PC-3 (cell line): ENCODE measurements around the gene ATP6V1E1. TPM values are rescaled to one million over a fixed set of nuclear protein-coding genes. Genes with fewer than 3 reads are reported as not detected.
"Not testable (repeated sequence)": the region's sequence is repeated elsewhere in the genome, so short reads cannot be mapped to it uniquely, and the experiment has no call there.

Experiments used
- ATAC-seq: fragments of 200-7000 bp; cut with Tn5 transposase; 2 replicates; pipeline ENCODE4 v1.9.1; 2020; ENCODE audit warnings: mild to moderate bottlenecking, moderate library complexity
- BruUV-seq: library from RNA; stranded (reverse); fragments of 400-500 nt; replicated peaks from 2 replicates; lab custom pipeline; 2021; lab: Mats Ljungman, UMichigan
- CTCF ChIA-PET: fragments of 300-600 bp; sonication (Branson Sonifier 250); formaldehyde crosslinking; loops from one replicate; lab custom pipeline; 2022; ENCODE audit warnings: antibody characterized with exemption; lab: Charles Lee
- POLR2A ChIA-PET: fragments of 300-600 bp; sonication (Branson Sonifier 250); formaldehyde crosslinking; loops from one replicate; lab custom pipeline; 2022; ENCODE audit warnings: antibody characterized with exemption; ENCODE audit not compliant: unreplicated experiment; lab: Charles Lee
- DNase-seq: peaks from one replicate; pipeline ENCODE4 v3.0.0-alpha.2; 2015
- H2AFZ ChIP-seq: fragments of 300-600 bp; sonication (generic); 2 replicates; pipeline ENCODE4 v1.6.0; 2016; ENCODE audit warnings: antibody characterized with exemption, low read length
- H3F3A ChIP-seq: fragments of 300-600 bp; sonication (generic); one replicate; pipeline ENCODE4 v1.6.0; 2017; ENCODE audit warnings: antibody characterized with exemption, low read length, control low read depth, mild to moderate bottlenecking; ENCODE audit not compliant: unreplicated experiment
- H3K27ac ChIP-seq: fragments of 300-600 bp; sonication (generic); 2 replicates; pipeline ENCODE4 v1.5.1; 2016; ENCODE audit warnings: mild to moderate bottlenecking, low read length
- H3K27me3 ChIP-seq: fragments of 300-600 bp; sonication (generic); 2 replicates; pipeline ENCODE4 v1.6.1; 2016; ENCODE audit warnings: low read length, mixed read lengths
- H3K36me3 ChIP-seq: fragments of 300-600 bp; sonication (generic); 2 replicates; pipeline ENCODE4 v1.6.1; 2016; ENCODE audit warnings: low read depth, mixed run types, low read length, mixed read lengths
- H3K4me1 ChIP-seq: fragments of 300-600 bp; sonication (generic); 2 replicates; pipeline ENCODE4 v1.5.1; 2016; ENCODE audit warnings: low read length; ENCODE audit not compliant: insufficient read depth
- H3K4me2 ChIP-seq: fragments of 300-600 bp; sonication (generic); 2 replicates; pipeline ENCODE4 v1.6.0; 2016; ENCODE audit warnings: low read length
- H3K4me3 ChIP-seq: fragments of 300-600 bp; sonication (generic); 2 replicates; pipeline ENCODE4 v1.5.1; 2016; ENCODE audit warnings: mild to moderate bottlenecking, low read length, mixed read lengths
- H3K79me2 ChIP-seq: fragments of 300-600 bp; sonication (generic); 2 replicates; pipeline ENCODE4 v1.6.1; 2017; ENCODE audit warnings: low read length, mixed read lengths
- H3K9ac ChIP-seq: fragments of 300-600 bp; sonication (generic); 2 replicates; pipeline ENCODE4 v1.6.0; 2016; ENCODE audit warnings: mild to moderate bottlenecking, low read length
- H3K9me2 ChIP-seq: fragments of 300-600 bp; sonication (generic); replicated peaks from 2 replicates; pipeline ENCODE4 v1.6.1; 2016; ENCODE audit warnings: mixed run types, low read length, mixed read lengths
- H3K9me3 ChIP-seq: fragments of 300-600 bp; sonication (generic); 2 replicates; pipeline ENCODE4 v1.6.1; 2016; ENCODE audit warnings: low read length, mixed read lengths
- H4K20me1 ChIP-seq: fragments of 300-600 bp; sonication (generic); 2 replicates; pipeline ENCODE4 v1.6.1; 2016; ENCODE audit warnings: low read length, mixed read lengths
- CTCF ChIP-seq: fragments of 300-600 bp; sonication (generic); conservative IDR thresholded peaks from 2 replicates; pipeline ENCODE4 v1.5.1; 2017; ENCODE audit warnings: antibody characterized with exemption, low read depth, mild to moderate bottlenecking, low read length
- EZH2 ChIP-seq: fragments of 300-600 bp; sonication (generic); IDR thresholded peaks from one replicate; pipeline ENCODE4 v1.6.1; 2017; ENCODE audit warnings: antibody characterized with exemption, mild to moderate bottlenecking, low read length; ENCODE audit not compliant: unreplicated experiment
- EZH2phosphoT487 ChIP-seq: fragments of 300-600 bp; sonication (generic); IDR thresholded peaks from 2 replicates; pipeline ENCODE4 v1.6.1; 2018; ENCODE audit warnings: mild to moderate bottlenecking, antibody characterized with exemption, low read length, borderline replicate concordance
- intact Hi-C: fragments of 100-400 bp; cut with micrococcal nuclease; formaldehyde crosslinking; loops from 2 replicates; pipeline ENCODE4 v1.9.0; 2023
- total RNA-seq: library from RNA; depleted of rRNA; stranded (reverse); fragments of >200 nt; gene quantifications from 2 replicates; pipeline ENCODE4 v1.2.3, GENCODE V29; 2014

The ATP6V1E1 gene
- total RNA-seq, 1 experiment from 2014 or later = 89.9 TPM

- Histone ChIP-seq H2AFZ (no peak overlapping the region), H3K4me3 (no peak overlapping the region), H3K27me3 (no peaks in the 10 kb centered on the region), H3K9me2 (no peaks in the 10 kb centered on the region), H3F3A (no peaks in the 10 kb centered on the region), H3K27ac (no peak overlapping the region), H3K36me3 (no peaks in the 10 kb centered on the region), H3K9me3 (no peaks in the 10 kb centered on the region), H4K20me1 (no peaks in the 10 kb centered on the region), H3K4me2 (no peak overlapping the region), H3K79me2 (no peaks in the 10 kb centered on the region), H3K9ac (no peak overlapping the region), H3K4me1 (peaks cover 16% of the 10 kb centered on the region; the same call in 1 of the 2 replicates)
- intact Hi-C loops = no loop called here
- no peak for DNase-seq
- no peak for ATAC-seq
- TF ChIP-seq CTCF = no peak
- TF ChIP-seq EZH2phosphoT487 = no peak
- no peak for TF ChIP-seq EZH2
- no TSS peak for BruUV-seq
- ChIA-PET POLR2A (no interaction called here), CTCF (no interaction called here)
Measured at GRCh38 chr22:17570851-17571631, 57.5 kb downstream of the ATP6V1E1 start.

GRCh38 chr22:17569971-17570511 lies 58.5 kb downstream of the ATP6V1E1 start:
- POLR2A ChIA-PET = no interaction called here
- H3K9ac ChIP-seq = peak overlapping the region; percentile 39
- no peaks in the 10 kb centered on the region for H4K20me1 ChIP-seq
- peak overlapping the region; percentile 79 for H3K4me2 ChIP-seq
- H3K4me1 ChIP-seq = peaks cover 9% of the 10 kb centered on the region; the same call in 1 of the 2 replicates
- H3K4me3 ChIP-seq = peak overlapping the region; percentile 63
- no peaks in the 10 kb centered on the region for H3K9me3 ChIP-seq
- intact Hi-C loops = no loop called here
- ATAC-seq (peak; percentile 28; the same call in 1 of the 2 replicates), DNase-seq (peak; percentile 17)
- peak overlapping the region; percentile 51 for H3K27ac ChIP-seq
- H3K9me2 ChIP-seq = no peaks in the 10 kb centered on the region
- peak overlapping the region; percentile 76 for H2AFZ ChIP-seq
- H3K27me3 ChIP-seq = no peaks in the 10 kb centered on the region
- BruUV-seq = no TSS peak
- H3K36me3 ChIP-seq = no peaks in the 10 kb centered on the region
- CTCF ChIA-PET = no interaction called here
- TF ChIP-seq EZH2 (no peak), EZH2phosphoT487 (no peak), CTCF (no peak)
- no peaks in the 10 kb centered on the region for H3F3A ChIP-seq
- no peaks in the 10 kb centered on the region for H3K79me2 ChIP-seq

- no peak for DNase-seq
- Histone ChIP-seq H2AFZ (no peak overlapping the region), H3F3A (no peaks in the 10 kb centered on the region), H3K9me2 (no peaks in the 10 kb centered on the region), H3K4me3 (no peak overlapping the region), H3K4me1 (peaks cover 9% of the 10 kb centered on the region; the same call in 1 of the 2 replicates), H3K27me3 (no peaks in the 10 kb centered on the region), H4K20me1 (no peaks in the 10 kb centered on the region), H3K9me3 (no peaks in the 10 kb centered on the region), H3K4me2 (no peak overlapping the region), H3K79me2 (no peaks in the 10 kb centered on the region), H3K27ac (no peak overlapping the region), H3K9ac (no peak overlapping the region), H3K36me3 (no peaks in the 10 kb centered on the region)
- CTCF ChIA-PET = no interaction called here
- POLR2A ChIA-PET = no interaction called here
- BruUV-seq = no TSS peak
- no peak for ATAC-seq
- intact Hi-C loops = no loop called here
- TF ChIP-seq EZH2phosphoT487 = no peak
- no peak for TF ChIP-seq EZH2
- TF ChIP-seq CTCF = no peak
Measured at GRCh38 chr22:17566776-17567175, 61.8 kb downstream of the ATP6V1E1 start.

GRCh38 chr22:17566016-17566687 lies 62.4 kb downstream of the ATP6V1E1 start:
- intact Hi-C loops, POLR2A ChIA-PET: not testable (repeated sequence)

More at GRCh38 chr22:17566016-17566687, 62.4 kb downstream of the ATP6V1E1 start:
- H3K4me3 ChIP-seq, H3K4me1 ChIP-seq, H4K20me1 ChIP-seq, H3K36me3 ChIP-seq, ATAC-seq, H2AFZ ChIP-seq, DNase-seq, H3K9me3 ChIP-seq, BruUV-seq, H3K9me2 ChIP-seq, H3K27me3 ChIP-seq, CTCF ChIA-PET, H3K27ac ChIP-seq, H3K4me2 ChIP-seq, H3K9ac ChIP-seq, H3K79me2 ChIP-seq, H3F3A ChIP-seq: not testable (repeated sequence)
